SK-N-SH (cell line): ENCODE results near the gene OBSL1.

ENCODE experiments used
- MXI1 ChIP-seq: IDR thresholded peaks from 2 replicates; pipeline ENCODE4 v1.6.1; 2012; ENCODE audit warnings: mild to moderate bottlenecking, low read depth, low read length, improper control_type of control experiment
- RAD21 ChIP-seq: IDR thresholded peaks from 2 replicates; pipeline ENCODE4 v1.6.1; 2012; ENCODE audit warnings: mild to moderate bottlenecking, low read length
- TF ChIP-seq, protein P1 (sequence below): fragments of 200-600 bp; sonication (generic); IDR thresholded peaks from 2 replicates; pipeline ENCODE4 v1.6.1; 2017; ENCODE audit warnings: antibody characterized with exemption, mild to moderate bottlenecking, moderate library complexity

DNA sequence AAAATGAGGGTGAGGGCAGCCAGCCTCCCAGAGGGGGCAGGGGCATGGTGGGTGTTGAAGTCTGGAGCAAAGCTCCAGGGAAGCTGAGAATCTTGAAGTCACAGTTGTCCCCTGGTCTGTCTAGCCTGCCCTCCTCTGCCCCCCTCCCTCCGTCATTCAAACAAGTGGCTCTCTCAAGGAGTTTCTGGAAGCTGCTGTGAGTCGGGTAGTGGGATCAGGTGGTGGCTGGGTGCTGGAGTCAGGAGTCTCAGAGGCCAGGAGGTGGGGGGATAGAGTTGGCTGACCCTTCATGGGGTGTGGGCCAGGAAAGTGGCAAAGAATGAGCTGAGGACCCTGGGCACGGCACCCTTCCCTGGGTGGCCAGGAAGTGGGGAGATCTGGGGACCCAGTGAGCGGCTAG, 57.6 kb downstream of the OBSL1 start:
- no peak for TF ChIP-seq RAD21
- no peak for TF ChIP-seq MXI1
- TF ChIP-seq, protein P1, sequence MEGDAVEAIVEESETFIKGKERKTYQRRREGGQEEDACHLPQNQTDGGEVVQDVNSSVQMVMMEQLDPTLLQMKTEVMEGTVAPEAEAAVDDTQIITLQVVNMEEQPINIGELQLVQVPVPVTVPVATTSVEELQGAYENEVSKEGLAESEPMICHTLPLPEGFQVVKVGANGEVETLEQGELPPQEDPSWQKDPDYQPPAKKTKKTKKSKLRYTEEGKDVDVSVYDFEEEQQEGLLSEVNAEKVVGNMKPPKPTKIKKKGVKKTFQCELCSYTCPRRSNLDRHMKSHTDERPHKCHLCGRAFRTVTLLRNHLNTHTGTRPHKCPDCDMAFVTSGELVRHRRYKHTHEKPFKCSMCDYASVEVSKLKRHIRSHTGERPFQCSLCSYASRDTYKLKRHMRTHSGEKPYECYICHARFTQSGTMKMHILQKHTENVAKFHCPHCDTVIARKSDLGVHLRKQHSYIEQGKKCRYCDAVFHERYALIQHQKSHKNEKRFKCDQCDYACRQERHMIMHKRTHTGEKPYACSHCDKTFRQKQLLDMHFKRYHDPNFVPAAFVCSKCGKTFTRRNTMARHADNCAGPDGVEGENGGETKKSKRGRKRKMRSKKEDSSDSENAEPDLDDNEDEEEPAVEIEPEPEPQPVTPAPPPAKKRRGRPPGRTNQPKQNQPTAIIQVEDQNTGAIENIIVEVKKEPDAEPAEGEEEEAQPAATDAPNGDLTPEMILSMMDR = no peak
